Measurements from ENCODE around the gene PLXNB1. TPM values are rescaled to one million over a fixed set of nuclear protein-coding genes. Genes with fewer than 3 reads are reported as not detected.

Gene PLXNB1
- total RNA-seq, result 63.2 to 115 TPM (median 108 TPM) in 3 replicates
- long read RNA-seq, full-length matches to known transcripts, result 14 of 120 reads
- long read RNA-seq, partial matches to known transcripts, result 63 of 120 reads
- long read RNA-seq, other reads (novel, unspliced or antisense), result 43 of 120 reads

DNA sequence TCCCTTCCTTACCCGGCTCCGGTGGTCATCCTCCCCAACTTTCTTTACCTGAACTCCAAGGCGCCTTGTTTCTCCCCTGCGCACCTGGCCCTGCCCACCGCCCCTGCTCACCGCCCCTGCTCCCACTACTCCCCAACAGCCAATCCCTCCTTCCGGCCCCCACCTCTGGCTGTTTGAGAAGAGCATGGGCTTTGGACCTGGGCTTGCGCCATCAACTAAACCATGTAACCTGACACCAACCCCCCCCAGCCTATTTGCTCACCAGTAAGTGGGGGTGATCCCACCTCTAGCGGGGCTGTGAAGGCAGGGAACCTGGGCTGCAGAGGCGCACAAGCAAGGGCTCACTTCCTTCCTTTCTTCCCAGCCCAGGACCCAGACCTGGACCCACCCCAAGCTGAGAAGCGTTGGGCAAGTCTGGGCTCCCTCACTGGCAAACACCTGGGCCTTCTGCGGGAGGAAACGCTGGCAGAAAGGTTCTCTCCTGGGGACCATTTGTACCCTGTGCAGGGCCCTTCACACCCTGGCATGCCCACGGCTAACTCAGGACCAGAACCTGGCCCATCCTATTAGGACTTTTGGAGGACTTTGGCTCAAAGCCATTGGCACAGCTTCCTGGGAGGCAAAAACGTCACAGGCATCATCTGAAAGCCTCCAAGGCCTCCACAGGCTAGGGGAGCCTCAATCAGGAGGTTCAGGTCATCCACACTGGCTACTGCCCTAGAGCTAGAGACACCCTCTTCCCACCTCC, at the start of gene PLXNB1:
Gene PLXNB1 (minus strand): TSS at position 127 of the 748 bp plus-strand sequence. CDS start 5,475 bp downstream, outside the sequence.
- peaks cover 84% of the 10 kb centered on the region for H3K4me1 Mint-ChIP-seq (ENCODE audit: low read depth)
- peak within 1 kb of the TSS; percentile 81 for H3K27ac Mint-ChIP-seq (ENCODE audit: unreplicated experiment)
- no peaks in the 10 kb centered on the region for H3K27me3 Mint-ChIP-seq (ENCODE audit: low read depth)
- no peak for DNase-seq (ENCODE audit: low spot score)
- peaks cover 3% of the 10 kb centered on the region for H3K36me3 Mint-ChIP-seq (ENCODE audit: low read depth)
- H3K4me3 Mint-ChIP-seq (ENCODE audit: unreplicated experiment), result peak within 1 kb of the TSS; percentile 78
- no peak for TF ChIP-seq CTCF (IDR thresholded peaks at IDR 0.05)
- no peaks in the 10 kb centered on the region for H3K9me3 Mint-ChIP-seq (ENCODE audit: low read depth)

DNA sequence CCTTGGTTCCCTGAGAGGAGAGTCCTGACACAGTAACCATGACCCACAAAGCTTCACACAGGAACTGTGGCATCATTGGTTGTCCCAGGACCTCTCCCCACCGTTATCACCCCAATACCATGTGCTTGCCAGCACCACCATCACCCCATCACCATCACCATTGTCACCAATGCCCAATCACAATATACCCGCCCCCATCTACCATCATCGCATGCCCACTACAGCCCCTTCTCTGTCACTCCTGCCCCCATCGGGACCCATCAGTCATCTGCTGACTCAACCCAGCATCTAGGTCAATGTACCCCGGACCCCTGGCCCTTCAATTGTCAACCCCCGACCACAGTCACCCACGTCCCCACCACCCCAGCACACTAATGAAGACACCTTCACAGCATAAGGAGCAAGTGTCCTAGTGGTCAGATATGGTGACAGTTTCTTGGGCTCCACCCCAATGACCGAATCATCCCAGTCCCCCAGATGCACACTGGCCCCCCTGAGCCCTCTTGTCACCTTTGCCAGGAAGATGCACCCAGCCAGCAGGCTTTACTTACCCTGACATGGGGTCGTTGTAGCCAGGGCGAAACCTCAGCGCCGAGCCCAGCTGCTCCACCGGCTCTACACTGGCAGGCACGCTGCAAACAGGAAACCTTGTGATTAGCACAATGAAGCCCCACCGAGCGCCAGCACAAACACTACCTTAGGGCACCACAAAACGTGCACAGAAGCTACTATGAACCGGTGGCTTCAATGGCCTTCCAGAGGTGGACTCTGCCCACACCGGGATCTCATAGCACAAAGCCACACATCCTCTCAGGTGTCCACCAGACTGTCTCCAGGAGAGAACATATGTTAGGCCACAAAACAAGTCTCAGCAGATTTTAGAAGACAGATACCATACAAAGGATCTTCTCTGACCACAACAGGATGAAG, 49.0 kb upstream of the PLXNB1 start:
- no peak for DNase-seq (ENCODE audit: low spot score)
- Mint-ChIP-seq H3K4me3 (ENCODE audit: unreplicated experiment) (no peak overlapping the region), H3K27ac (ENCODE audit: unreplicated experiment) (no peak overlapping the region), H3K4me1 (ENCODE audit: low read depth) (no peaks in the 10 kb centered on the region), H3K36me3 (ENCODE audit: low read depth) (peaks cover 4% of the 10 kb centered on the region), H3K9me3 (ENCODE audit: low read depth) (no peaks in the 10 kb centered on the region), H3K27me3 (ENCODE audit: low read depth) (no peaks in the 10 kb centered on the region)
- no peak for TF ChIP-seq CTCF (IDR thresholded peaks at IDR 0.05)

DNA sequence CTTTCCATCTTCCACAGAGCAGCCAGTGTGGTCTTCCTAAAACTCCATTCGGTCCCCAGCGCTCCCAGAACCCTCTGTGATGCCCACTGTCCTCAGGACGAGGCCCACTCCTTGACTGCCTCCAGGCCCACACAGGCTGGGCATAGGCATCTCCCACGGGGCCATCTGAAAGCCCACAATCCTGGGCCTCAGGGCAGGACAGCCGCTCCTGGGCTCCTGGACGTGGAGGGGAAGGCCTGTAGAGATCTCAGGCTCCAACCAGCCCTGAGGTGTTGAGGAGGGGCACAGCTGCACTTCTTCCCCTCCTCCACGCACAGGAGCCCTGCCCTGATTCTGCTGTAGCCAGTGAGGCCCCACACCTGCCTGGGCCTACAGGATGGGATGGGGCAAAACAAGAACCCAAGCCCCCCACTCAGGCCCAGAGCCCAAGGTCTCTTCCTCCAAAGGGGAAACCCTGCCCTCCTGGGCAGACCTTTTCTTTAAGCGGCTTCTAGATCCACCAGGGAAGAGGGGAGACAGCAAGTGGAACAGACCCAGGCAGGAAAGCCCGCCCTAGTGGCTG, 48.2 kb upstream of the PLXNB1 start:
- H3K4me1 Mint-ChIP-seq (ENCODE audit: low read depth), result peaks cover 5% of the 10 kb centered on the region
- no peak for TF ChIP-seq CTCF (IDR thresholded peaks at IDR 0.05)
- H3K4me3 Mint-ChIP-seq (ENCODE audit: unreplicated experiment), result no peak overlapping the region
- H3K9me3 Mint-ChIP-seq (ENCODE audit: low read depth), result no peaks in the 10 kb centered on the region
- H3K27ac Mint-ChIP-seq (ENCODE audit: unreplicated experiment), result no peak overlapping the region
- peaks cover 4% of the 10 kb centered on the region for H3K36me3 Mint-ChIP-seq (ENCODE audit: low read depth)
- H3K27me3 Mint-ChIP-seq (ENCODE audit: low read depth), result no peaks in the 10 kb centered on the region
- DNase-seq (ENCODE audit: low spot score), result no peak

DNA sequence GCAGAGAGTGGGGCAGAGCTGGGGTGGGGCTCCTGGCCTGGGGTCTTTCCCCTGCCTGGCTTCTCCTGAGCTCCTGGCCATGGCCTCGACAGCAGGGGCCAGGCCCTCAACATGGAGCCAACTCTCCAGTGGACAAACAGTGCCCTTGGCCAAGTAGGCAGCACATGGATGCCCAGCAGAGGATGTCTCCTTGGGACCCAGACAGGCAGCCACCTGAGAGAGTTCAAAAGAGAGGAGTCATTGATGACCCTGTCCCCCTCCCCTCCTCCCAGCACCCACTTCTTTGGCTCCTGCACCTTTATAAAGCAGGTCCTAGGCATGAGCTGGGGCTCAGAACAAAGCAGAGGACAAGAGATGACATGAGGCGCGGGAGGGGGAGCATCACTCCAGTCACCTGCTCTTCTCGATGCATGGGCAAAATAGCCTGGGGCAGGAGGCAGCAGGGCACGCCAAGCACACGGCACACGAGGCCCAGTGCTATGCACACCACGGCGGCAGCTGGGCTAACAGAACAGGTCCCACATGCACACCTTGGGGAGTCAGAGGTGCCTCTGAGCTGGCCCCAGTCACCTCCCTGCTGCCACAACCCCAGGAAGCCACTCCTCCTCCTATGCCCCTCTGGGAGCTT, 46.7 kb upstream of the PLXNB1 start:
- Mint-ChIP-seq H3K27me3 (ENCODE audit: low read depth) (no peaks in the 10 kb centered on the region), H3K4me3 (ENCODE audit: unreplicated experiment) (no peak overlapping the region), H3K9me3 (ENCODE audit: low read depth) (no peaks in the 10 kb centered on the region), H3K36me3 (ENCODE audit: low read depth) (peaks cover 7% of the 10 kb centered on the region), H3K4me1 (ENCODE audit: low read depth) (peaks cover 8% of the 10 kb centered on the region), H3K27ac (ENCODE audit: unreplicated experiment) (no peak overlapping the region)
- DNase-seq (ENCODE audit: low spot score), result no peak
- TF ChIP-seq CTCF (IDR thresholded peaks at IDR 0.05), result no peak
